Pons (tissue), 1 donor: ENCODE results near the gene ADRA2B.

Experiments used
- DNase-seq: peaks from one replicate; pipeline ENCODE4 v3.0.0-alpha.2; 2016; ENCODE audit warnings: low spot score

Gene ADRA2B

GRCh38 chr2:96136129-96136720, 19.9 kb upstream of the ADRA2B start:
- no peak for DNase-seq

GRCh38 chr2:96135621-96136020, 19.2 kb upstream of the ADRA2B start:
- no peak for DNase-seq

DNA sequence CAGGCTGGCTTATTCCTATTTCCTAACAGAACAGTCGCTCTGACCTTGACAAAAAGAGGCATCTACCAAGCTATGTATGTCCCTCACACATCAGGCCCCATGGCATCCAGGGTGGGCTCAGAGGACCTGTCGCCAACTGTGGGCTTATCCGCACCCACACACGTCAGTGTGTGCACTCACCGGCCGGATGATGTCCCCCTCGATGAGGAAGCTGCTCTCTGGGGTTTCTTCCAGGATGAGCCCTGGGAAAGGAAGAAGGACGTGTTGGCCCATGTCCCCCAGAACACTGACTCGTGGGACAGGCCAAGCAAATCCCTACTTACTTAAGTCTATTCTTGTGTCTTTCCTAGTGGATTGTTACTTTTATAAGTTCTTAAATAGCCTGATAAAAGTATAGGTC, 18.8 kb upstream of the ADRA2B start:
- no peak for DNase-seq

- DNase-seq: no peak
Observed at GRCh38 chr2:96134421-96134820, 18.1 kb upstream of the ADRA2B start.

DNA sequence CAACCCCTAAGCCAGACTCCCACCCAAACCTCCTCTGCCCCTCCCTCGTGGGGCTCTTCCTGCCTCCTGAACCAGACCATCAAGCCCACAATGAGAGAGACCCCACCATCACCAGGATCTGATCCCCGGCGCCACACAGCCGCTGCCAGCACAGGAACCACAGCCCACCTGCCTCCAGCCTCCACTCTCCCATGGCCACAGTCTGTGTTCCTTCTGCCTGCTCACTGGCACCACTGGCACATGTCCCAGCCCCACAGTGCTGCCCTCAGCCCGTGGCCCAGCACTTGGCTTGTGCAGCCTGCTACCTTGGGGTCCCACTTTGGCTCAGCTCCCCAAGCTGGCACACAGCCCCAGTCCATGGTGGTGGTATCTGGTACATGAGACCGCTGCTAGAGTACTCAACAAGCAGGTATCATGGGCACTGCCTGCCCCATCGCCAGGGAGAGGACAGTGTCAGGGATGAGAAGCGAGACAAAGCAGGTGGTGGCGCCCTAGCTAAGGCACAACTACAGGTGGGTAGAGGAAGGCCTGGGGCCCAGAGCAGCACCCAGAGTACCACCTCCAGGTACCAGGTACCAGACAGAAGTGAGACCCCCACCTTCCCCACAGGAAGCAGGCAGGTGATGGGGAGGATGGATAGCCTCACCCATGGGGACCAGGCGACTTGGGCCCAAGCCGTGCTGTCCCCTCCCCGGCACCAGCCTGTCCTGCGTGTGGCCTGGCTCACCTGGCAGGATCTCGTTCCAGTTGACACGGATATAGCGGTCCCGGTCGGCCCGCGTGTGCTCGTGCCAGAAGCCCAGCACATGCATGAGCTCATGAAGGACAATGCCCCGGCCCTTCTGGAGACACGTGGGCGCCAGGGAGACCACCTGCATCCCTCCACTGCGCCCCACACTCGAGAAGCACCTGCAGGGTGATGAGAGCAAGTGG, 15.7 kb upstream of the ADRA2B start:
- DNase-seq: no peak

DNA sequence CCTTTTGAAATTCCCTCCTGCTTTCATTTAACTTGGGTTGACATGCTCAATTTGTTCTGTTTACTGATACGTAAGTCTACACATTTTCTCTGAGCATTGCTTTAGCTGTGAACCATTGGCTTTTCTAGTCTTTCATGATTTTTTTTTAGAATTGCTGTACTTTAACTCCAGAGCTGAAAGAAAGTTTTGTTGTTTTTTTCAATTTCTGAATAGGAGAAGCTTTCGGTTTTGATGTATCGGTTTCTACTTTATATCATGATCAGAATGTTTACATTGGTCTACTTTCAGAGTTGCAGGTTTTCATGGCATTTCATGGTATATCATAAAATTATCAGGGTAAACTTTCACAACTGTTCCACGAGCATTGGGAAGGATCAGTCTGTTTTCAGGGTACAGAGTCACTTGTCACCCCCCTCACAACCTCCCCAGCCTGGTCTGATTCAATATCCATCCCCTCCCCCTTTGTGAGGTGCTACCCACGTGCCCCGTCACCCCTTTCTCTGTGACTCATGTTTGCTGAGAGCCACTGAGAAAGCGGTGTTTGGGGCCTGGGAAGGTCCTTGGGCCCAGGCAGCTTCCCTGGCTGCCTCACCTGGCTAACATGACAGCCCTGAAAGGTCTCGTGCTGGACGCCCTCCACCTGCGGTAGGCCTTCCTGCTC, 14.9 kb upstream of the ADRA2B start:
- DNase-seq: no peak

DNA sequence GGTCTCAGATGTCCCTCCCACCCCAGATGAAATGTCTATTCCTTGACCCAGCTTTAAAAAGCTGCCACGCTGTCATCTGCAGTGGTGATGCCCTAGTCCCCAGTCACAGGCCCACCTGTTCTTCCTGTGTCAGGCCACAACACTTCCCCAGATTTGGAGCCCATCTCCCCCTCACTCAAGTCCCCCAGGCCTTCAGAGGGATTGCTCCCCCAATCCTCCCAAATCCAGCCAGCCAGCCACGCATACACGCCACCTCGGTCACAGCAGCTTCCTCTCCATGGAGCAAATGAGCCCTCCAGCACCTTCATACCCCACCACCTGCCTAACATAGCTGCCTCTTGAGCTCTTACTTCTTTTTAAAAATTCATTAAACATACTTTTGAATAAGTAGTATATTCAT, 14.1 kb upstream of the ADRA2B start:
- DNase-seq: no peak

- no peak for DNase-seq
Observed at GRCh38 chr2:96129528-96130120, 13.3 kb upstream of the ADRA2B start.

GRCh38 chr2:96128456-96128855, 12.1 kb upstream of the ADRA2B start:
- no peak for DNase-seq

GRCh38 chr2:96124406-96125265, 8.3 kb upstream of the ADRA2B start:
- no peak for DNase-seq

DNA sequence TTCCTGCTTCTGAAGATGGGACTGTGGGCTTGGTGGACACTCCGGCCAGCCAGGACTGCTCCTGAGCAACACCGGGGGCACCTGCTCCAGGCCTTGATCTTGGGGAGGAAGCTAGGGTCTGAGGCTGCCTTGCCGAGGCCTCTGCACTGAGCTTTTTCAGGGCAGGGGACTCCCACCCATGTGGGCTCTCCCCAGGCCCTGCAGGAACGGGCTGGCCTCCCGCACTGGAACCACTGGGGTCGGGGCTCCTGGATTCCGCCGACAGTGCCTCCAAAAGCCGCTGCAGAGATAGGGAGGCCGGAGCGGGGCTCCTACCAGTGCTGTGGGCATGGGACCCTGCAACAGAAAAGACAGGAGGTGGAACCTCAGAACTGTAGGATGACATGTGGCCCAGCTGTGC, 7.6 kb upstream of the ADRA2B start:
- no peak for DNase-seq

- DNase-seq: no peak
Observed at GRCh38 chr2:96123290-96123689, 6.9 kb upstream of the ADRA2B start.

DNA sequence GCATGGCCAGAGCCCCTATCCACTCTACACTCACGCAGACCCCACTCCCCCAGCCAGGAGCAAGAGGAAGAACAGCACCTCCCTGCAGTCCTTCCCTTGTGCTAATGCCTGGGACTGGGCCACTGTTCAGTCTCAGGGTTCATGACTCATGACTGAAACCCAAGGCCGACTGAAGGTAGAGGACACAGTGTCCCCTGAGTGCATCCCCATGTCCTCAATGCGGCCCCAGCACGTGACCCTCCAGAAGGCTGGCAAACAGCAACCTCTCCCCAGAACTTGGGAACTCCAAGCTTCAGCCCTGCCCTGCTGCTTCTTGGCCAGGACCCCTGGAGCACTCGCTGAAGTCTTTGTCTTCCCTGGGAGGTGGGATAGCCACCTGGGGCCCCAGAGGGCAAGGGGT, 6.0 kb upstream of the ADRA2B start:
- no peak for DNase-seq

- DNase-seq: no peak
Observed at GRCh38 chr2:96121414-96121813, 5.0 kb upstream of the ADRA2B start.

DNA sequence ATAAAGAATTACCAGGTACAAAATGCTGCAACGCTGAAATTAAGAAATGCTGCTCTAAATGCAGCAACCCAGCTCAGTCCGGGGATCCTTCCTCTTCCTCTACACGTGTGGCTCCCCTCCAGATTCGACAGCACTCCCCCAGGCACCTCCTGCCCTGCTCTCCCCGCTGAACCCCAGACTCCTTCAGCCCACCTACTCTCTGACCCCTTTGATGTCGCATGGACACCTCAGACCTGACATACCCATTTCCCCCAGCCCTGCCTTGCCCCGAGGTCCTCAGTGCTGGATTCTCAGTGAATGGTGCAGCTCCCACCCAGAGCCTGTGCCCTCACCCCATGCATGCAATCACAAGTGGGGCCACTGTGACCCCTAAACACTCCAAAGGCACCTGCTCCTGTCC, 4.6 kb upstream of the ADRA2B start:
- no peak for DNase-seq

GRCh38 chr2:96120091-96120720, 3.8 kb upstream of the ADRA2B start:
- DNase-seq: no peak

- no peak for DNase-seq
Observed at GRCh38 chr2:96119389-96119751, 3.0 kb upstream of the ADRA2B start.

- no peak for DNase-seq
Observed at GRCh38 chr2:96118698-96119388, 2.5 kb upstream of the ADRA2B start.

DNA sequence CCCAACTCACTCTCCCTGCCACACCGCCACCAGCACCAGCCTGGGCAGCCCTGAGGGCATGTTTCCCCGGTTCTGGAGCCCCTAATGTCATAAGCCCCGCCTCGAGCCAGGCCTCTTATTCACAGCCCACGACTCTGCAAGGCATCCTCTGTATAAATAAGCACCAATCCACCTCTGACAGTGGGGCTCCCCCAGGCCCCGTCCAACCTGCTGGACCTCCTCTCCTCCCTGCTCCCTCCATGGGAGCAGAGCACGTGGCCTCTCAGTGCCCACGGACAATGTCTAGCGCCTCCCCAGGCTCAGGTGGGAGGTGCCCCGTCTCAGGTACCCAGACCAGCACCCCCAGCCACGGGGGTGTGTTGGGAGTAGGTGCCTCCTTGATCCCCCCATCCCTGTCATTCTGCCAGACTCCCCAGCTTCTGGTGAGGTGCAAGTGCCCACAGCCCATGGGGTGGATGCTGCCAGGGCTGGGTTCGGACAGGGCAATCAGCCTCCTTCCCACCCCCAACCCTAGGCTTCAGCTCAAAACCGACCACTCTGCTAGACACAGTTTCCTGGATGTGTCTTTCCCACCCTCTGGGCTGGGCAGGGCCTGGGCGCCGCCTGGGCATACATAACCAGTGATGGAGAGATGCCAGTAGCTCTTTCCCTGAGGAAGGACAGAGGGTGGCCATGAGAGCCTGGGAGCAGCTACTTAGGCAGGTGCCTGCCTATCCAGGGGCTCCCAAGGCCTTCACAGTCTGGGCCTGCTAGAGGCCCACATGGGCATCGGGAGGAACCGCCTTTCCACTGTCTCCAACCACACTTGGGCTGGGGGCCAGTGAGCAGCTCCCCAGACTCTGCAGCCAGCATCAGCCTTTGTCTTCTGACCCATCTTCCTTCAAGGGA, 1.6 kb upstream of the ADRA2B start:
- DNase-seq: no peak
